K562 (cell line): ENCODE data around the gene MAP3K20. TPM values are rescaled to one million over a fixed set of nuclear protein-coding genes. Genes with fewer than 3 reads are reported as not detected.

Experiments
- ATF6 ChIP-seq: sonication (generic); formaldehyde crosslinking; IDR thresholded peaks from 2 replicates; pipeline ENCODE4 v1.4.0; 2020; ENCODE audit warnings: mild to moderate bottlenecking, missing genetic modification reagents
- ELF1 ChIP-seq: fragments of 200-800 bp; sonication (Bioruptor generic); IDR thresholded peaks from 2 replicates; pipeline ENCODE4 v1.6.1; 2016; ENCODE audit warnings: missing genetic modification characterization, missing compliant biosample characterization
- FOXM1 ChIP-seq, 2 experiments: fragments of 450-650 bp in 1 of 2; sonication (generic) in 1 of 2; formaldehyde crosslinking in 1 of 2; IDR thresholded peaks; 2 replicates each; pipeline versions ENCODE4 v1.6.1 to v1.9.0; 2017 to 2022; ENCODE audit warnings: low read depth in 2 of 2, mild to moderate bottlenecking in 2 of 2, missing genetic modification reagents in 1 of 2, moderate library complexity in 1 of 2
- GTF2E2 ChIP-seq: fragments of 200-800 bp; sonication (Bioruptor generic); IDR thresholded peaks from 2 replicates; pipeline ENCODE4 v1.6.1; 2016; ENCODE audit warnings: missing genetic modification characterization, missing compliant biosample characterization
- MECOM ChIP-seq: fragments of 250-450 bp; sonication (Bioruptor Pico); IDR thresholded peaks from 2 replicates; pipeline ENCODE4 v1.8.0; 2022; ENCODE audit warnings: inconsistent platforms
- MGA ChIP-seq: fragments of 450-650 bp; IDR thresholded peaks from 2 replicates; pipeline ENCODE4 v1.6.1; 2016; ENCODE audit warnings: mild to moderate bottlenecking, moderate library complexity
- RFX5 ChIP-seq: IDR thresholded peaks from 2 replicates; pipeline ENCODE4 v1.6.1; 2011; ENCODE audit warnings: low read depth, mild to moderate bottlenecking, improper control_type of control experiment, low read length
- STAT6 ChIP-seq: sonication (generic); formaldehyde crosslinking; IDR thresholded peaks from 2 replicates; pipeline ENCODE4 v1.8.1; 2023; ENCODE audit warnings: mild to moderate bottlenecking, missing genetic modification reagents
- TBP ChIP-seq: optimal IDR thresholded peaks from 2 replicates; pipeline ENCODE3; 2011; ENCODE audit warnings: low read depth, low read length, improper control_type of control experiment
- ZFX ChIP-seq: sonication (generic); formaldehyde crosslinking; IDR thresholded peaks from 2 replicates; pipeline ENCODE4 v1.8.0; 2022; ENCODE audit warnings: mild to moderate bottlenecking, missing genetic modification reagents, moderate library complexity
- polyA plus RNA-seq, 8 experiments: library from polyadenylated mRNA; depleted of rRNA in 4 of 8; stranded (reverse) in 5 of 8; unstranded in 3 of 8; fragments of >200 nt; fragmentation: Nextera tagmentation in 2 of 8; fragmentation: Illumina TruSeq in 1 of 8; extraction: Ambion mirVana in 2 of 8; extraction: Trizol in 1 of 8; gene quantifications; 2 replicates each; pipeline versions ENCODE4 v1.2.1 to v1.2.3, GENCODE V29; 2011 to 2014; ENCODE audit warnings: inconsistent platforms in 1 of 8, missing spikeins in 1 of 8
- total RNA-seq, 7 experiments: library from RNA; depleted of rRNA in 6 of 7; stranded (reverse); fragments of >200 nt in 6 of 7; fragmentation: Illumina TruSeq in 2 of 7; extraction: Trizol in 2 of 7; gene quantifications; 2 replicates each; pipeline versions ENCODE4 v1.2.1 to v1.2.3, GENCODE V29; 2011 to 2021; ENCODE audit warnings: low replicate concordance in 1 of 7

The MAP3K20 gene
- total and polyA plus RNA-seq, 9 of the 15 experiments (the other 6 are each of a cell fraction or from before 2014, with no cell fraction given) = 9.8 to 34.2 (median 27.3) TPM

GRCh38 chr2:173076581-173077345 is 1.1 kb downstream of the MAP3K20 start (continued):
- peak; percentile 31; the same call in 1 of the 2 replicates for TF ChIP-seq MGA
- TF ChIP-seq RFX5 = no peak
- no peak for TF ChIP-seq ELF1 (tag)
- TF ChIP-seq TBP = peak; percentile 11
- no peak for TF ChIP-seq MECOM (CRISPR knock-in tag)
- no peak for TF ChIP-seq STAT6 (CRISPR knock-in tag)
- 0 out of 2 replicates have a peak, but pooled peaks have one; percentile 10 for TF ChIP-seq GTF2E2
- 0 out of 2 replicates have a peak, but pooled peaks have one; percentile 56 for TF ChIP-seq ATF6
- peak; percentile 9; the same call in 1 of the 2 replicates for TF ChIP-seq ZFX
- TF ChIP-seq FOXM1 (IDR thresholded peaks at IDR 0.05; ENCODE audit: low read depth) = peak; percentile 26; the same call in 1 of the 2 replicates
- TF ChIP-seq FOXM1 (CRISPR knock-in tag; IDR thresholded peaks at IDR 0.05; ENCODE audit: low read depth) = no peak; the same call in 1 of the 2 replicates
